GM12878 (cell line): ENCODE measurements around the gene PITPNM1. TPM values are rescaled to one million over a fixed set of nuclear protein-coding genes. Genes with fewer than 3 reads are reported as not detected.

Source experiments
- ATAC-seq: fragments of 200-7000 bp; cut with Tn5 transposase; 3 replicates; pipeline ENCODE4 v1.9.1; 2020; ENCODE audit warnings: mild to moderate bottlenecking, moderate library complexity
- BruUV-seq: library from RNA; stranded (reverse); fragments of 400-500 nt; replicated peaks from 2 replicates; lab custom pipeline; 2021; lab: Mats Ljungman, UMichigan
- CTCF ChIA-PET: fragments of 300-600 bp; sonication (Branson Sonifier 250); formaldehyde crosslinking; extraction: SDS; loops from one replicate; lab custom pipeline; 2021; ENCODE audit warnings: inconsistent platforms; lab: Yijun Ruan, JAX
- POLR2A ChIA-PET: fragments of 350-600 bp; formaldehyde crosslinking; extraction: SDS; loops from one replicate; lab custom pipeline; 2021; ENCODE audit warnings: inconsistent platforms; lab: Charles Lee
- RAD21 ChIA-PET: fragments of 300-600 bp; sonication (Branson Sonifier 250); formaldehyde crosslinking; loops from one replicate; lab custom pipeline; 2023; ENCODE audit warnings: antibody characterized with exemption; ENCODE audit not compliant: unreplicated experiment; lab: Charles Lee
- SMC1A ChIA-PET: fragments of 300-600 bp; sonication (Branson Sonifier 250); formaldehyde crosslinking; loops from one replicate; lab custom pipeline; 2023; ENCODE audit not compliant: unreplicated experiment, uncharacterized antibody; lab: Charles Lee
- DNase-seq: peaks from one replicate; pipeline ENCODE4 v3.0.0-alpha.2; 2011; ENCODE audit warnings: low read depth, low spot score
- FAIRE-seq: peaks from 3 replicates; lab custom pipeline; 2011; peaks lifted over from hg19 to GRCh38; lab: Jason Lieb, UNC
- H2AFZ ChIP-seq: 2 replicates; pipeline ENCODE4 v1.6.0; 2011; ENCODE audit warnings: low read depth, low read length, control low read depth; ENCODE audit not compliant: control insufficient read depth
- H3K27ac ChIP-seq: 2 replicates; pipeline ENCODE4 v1.5.1; 2011; ENCODE audit warnings: control low read depth; ENCODE audit not compliant: control insufficient read depth, insufficient read depth
- H3K27me3 ChIP-seq, 2 experiments: replicated peaks in 1 of 2; 2 replicates each; pipeline versions ENCODE4 v1.6.0 to v1.6.1; 2011; ENCODE audit warnings: low read length in 1 of 2; ENCODE audit not compliant: control insufficient read depth in 2 of 2, insufficient read depth in 2 of 2
- H3K36me3 ChIP-seq, 2 experiments: 2 replicates each; pipeline ENCODE4 v1.5.1; 2011; ENCODE audit warnings: low read length in 1 of 2; ENCODE audit not compliant: control insufficient read depth in 2 of 2, insufficient read depth in 2 of 2
- H3K4me1 ChIP-seq: 2 replicates; pipeline ENCODE4 v1.6.1; 2011; ENCODE audit warnings: mild to moderate bottlenecking, low read length, moderate library complexity, mixed read lengths; ENCODE audit not compliant: control insufficient read depth, insufficient read depth
- H3K4me2 ChIP-seq: 2 replicates; pipeline ENCODE4 v1.6.0; 2011; ENCODE audit warnings: control low read depth; ENCODE audit not compliant: control insufficient read depth, insufficient read depth
- H3K4me3 ChIP-seq: fragments of 200-600 bp; sonication (generic); 2 replicates; pipeline ENCODE4 v1.5.1; 2016
- H3K79me2 ChIP-seq: 2 replicates; pipeline ENCODE4 v1.6.0; 2011; ENCODE audit warnings: low read length; ENCODE audit not compliant: control insufficient read depth, insufficient read depth
- H3K9ac ChIP-seq: 2 replicates; pipeline ENCODE4 v1.8.0; 2011; ENCODE audit warnings: low read length, control low read depth, mixed read lengths; ENCODE audit not compliant: control insufficient read depth, insufficient read depth
- H3K9me3 ChIP-seq: replicated peaks from 3 replicates; pipeline ENCODE4 v1.5.1; 2011; ENCODE audit warnings: mild to moderate bottlenecking, low read length; ENCODE audit not compliant: control insufficient read depth, insufficient read depth
- H4K20me1 ChIP-seq: 2 replicates; pipeline ENCODE4 v1.6.0; 2011; ENCODE audit not compliant: control insufficient read depth, insufficient read depth
- ASH2L ChIP-seq: fragments of 300-600, 200-600 bp; sonication (generic); IDR thresholded peaks from 2 replicates; pipeline ENCODE4 v1.6.1; 2017; ENCODE audit warnings: low read depth, mild to moderate bottlenecking, borderline replicate concordance
- ATF3 ChIP-seq: IDR thresholded peaks from 2 replicates; pipeline ENCODE4 v1.6.1; 2011; ENCODE audit warnings: low read depth, mild to moderate bottlenecking, low read length, moderate library complexity, borderline replicate concordance; ENCODE audit errors: extremely low read depth
- BACH1 ChIP-seq: fragments of 450-650 bp; IDR thresholded peaks from 2 replicates; pipeline ENCODE4 v1.6.1; 2017; ENCODE audit warnings: mild to moderate bottlenecking, borderline replicate concordance
- MTA3 ChIP-seq: IDR thresholded peaks from 2 replicates; pipeline ENCODE4 v1.6.1; 2012; ENCODE audit warnings: low read length, inconsistent platforms, borderline replicate concordance
- MYC ChIP-seq: IDR thresholded peaks from 2 replicates; pipeline ENCODE4 v1.6.1; 2011; ENCODE audit warnings: mild to moderate bottlenecking, low read length, moderate library complexity, inconsistent platforms; ENCODE audit not compliant: insufficient read depth, insufficient replicate concordance, insufficient read length, severe bottlenecking
- POLR2AphosphoS2 ChIP-seq: IDR thresholded peaks from 2 replicates; pipeline ENCODE4 v1.6.1; 2011; ENCODE audit warnings: low read depth, mild to moderate bottlenecking, low read length, improper control_type of control experiment, moderate library complexity
- POLR2AphosphoS5 ChIP-seq: IDR thresholded peaks from 2 replicates; pipeline ENCODE4 v1.6.1; 2011; ENCODE audit warnings: mild to moderate bottlenecking, low read length, inconsistent platforms
- RAD51 ChIP-seq: fragments of 450-650 bp; IDR thresholded peaks from 2 replicates; pipeline ENCODE4 v1.6.1; 2016; ENCODE audit warnings: moderate library complexity, mild to moderate bottlenecking, inconsistent platforms
- SMARCA5 ChIP-seq: fragments of 450-650 bp; IDR thresholded peaks from 2 replicates; pipeline ENCODE4 v1.6.1; 2017; ENCODE audit warnings: mild to moderate bottlenecking
- SREBF1 ChIP-seq: IDR thresholded peaks from 2 replicates; pipeline ENCODE4 v1.6.1; 2012; ENCODE audit warnings: mild to moderate bottlenecking, low read length
- WRNIP1 ChIP-seq: IDR thresholded peaks from 2 replicates; pipeline ENCODE4 v1.6.1; 2011; ENCODE audit warnings: low read depth, low read length, improper control_type of control experiment, borderline replicate concordance
- ZBTB33 ChIP-seq: fragments of 450-650 bp; IDR thresholded peaks from 2 replicates; pipeline ENCODE4 v1.6.1; 2017; ENCODE audit warnings: mild to moderate bottlenecking
- ZNF207 ChIP-seq: fragments of 450-650 bp; IDR thresholded peaks from 2 replicates; pipeline ENCODE4 v1.6.1; 2014; ENCODE audit warnings: antibody characterized with exemption, mild to moderate bottlenecking, borderline replicate concordance
- ZNF24 ChIP-seq: fragments of 450-650 bp; IDR thresholded peaks from 2 replicates; pipeline ENCODE4 v1.6.1; 2017; ENCODE audit warnings: antibody characterized with exemption, mild to moderate bottlenecking
- WGBS: methylation state at CpG from one replicate; pipeline ENCODE4 v1.1.6; 2016; ENCODE audit warnings: low lambda C conversion rate; ENCODE audit not compliant: insufficient replicate concordance, insufficient coverage; ENCODE audit errors: missing lambda C conversion rate; 5-methylcytosine and 5-hydroxymethylcytosine counted together
- in situ Hi-C: fragments of 300-500 bp; cut with MboI; formaldehyde crosslinking; loops from 9 replicates; pipeline ENCODE4 v1.14.3; 2018; ENCODE audit warnings: mixed read lengths
- intact Hi-C: fragments of 100-400 bp; cut with micrococcal nuclease; formaldehyde crosslinking; loops from one replicate; pipeline ENCODE4 v1.14.2; 2022; ENCODE audit not compliant: unreplicated experiment
- polyA plus RNA-seq, 11 experiments: library from polyadenylated mRNA; depleted of rRNA in 4 of 11; unstranded in 6 of 11; stranded (reverse) in 5 of 11; fragments of >200 nt; fragmentation: Nextera tagmentation in 4 of 11; fragmentation: Illumina TruSeq in 1 of 11; extraction: Ambion mirVana in 4 of 11; extraction: Trizol in 1 of 11; gene quantifications; 1 replicate in 1 of 11; 2 replicates in 10 of 11; pipeline versions ENCODE4 v1.2.1 to v1.2.3, GENCODE V29; 2011 to 2016; ENCODE audit warnings: inconsistent platforms in 2 of 11, missing spikeins in 2 of 11, low read depth in 1 of 11
- total RNA-seq, 4 experiments: library from RNA; depleted of rRNA in 3 of 4; stranded (reverse); fragments of >200 nt in 3 of 4; fragmentation: Illumina TruSeq in 1 of 4; extraction: Trizol in 1 of 4; gene quantifications; 2 replicates each; pipeline versions ENCODE4 v1.2.1 to v1.2.3, GENCODE V29; 2013 to 2021

The PITPNM1 gene
- total and polyA plus RNA-seq, 10 of the 15 experiments (the other 5 are each of a cell fraction or from before 2014, with no cell fraction given) = 0.11 to 56.8 (median 16.5) TPM

- RAD21 ChIA-PET = no interaction called here
Observed at GRCh38 chr11:67521924-67522323, 16.8 kb upstream of the PITPNM1 start.

GRCh38 chr11:67520856-67521824 lies 16.0 kb upstream of the PITPNM1 start:
- 64% methylated on average over 16 of the region's 16 CpGs for WGBS
- Histone ChIP-seq H3K4me2 (no peak overlapping the region), H3K9me3 (no peaks in the 10 kb centered on the region), H3K79me2 (no peaks in the 10 kb centered on the region), H4K20me1 (no peaks in the 10 kb centered on the region), H2AFZ (no peak overlapping the region), H3K36me3 (no peaks in the 10 kb centered on the region), H3K4me3 (no peak overlapping the region), H3K27me3 (no peaks in the 10 kb centered on the region; a peak in 1 of 4 replicates), H3K9ac (no peak overlapping the region), H3K27ac (no peak overlapping the region), H3K4me1 (no peaks in the 10 kb centered on the region)
- no peak for DNase-seq
- SMC1A ChIA-PET = no interaction called here
- in situ Hi-C loops (no loop called here), intact Hi-C loops (no loop called here)
- BruUV-seq = no TSS peak
- RAD21 ChIA-PET = no interaction called here
- POLR2A ChIA-PET = no interaction called here
- no peak for FAIRE-seq
- CTCF ChIA-PET = no interaction called here
- TF ChIP-seq MYC (no peak), ATF3 (no peak), RAD51 (no peak), SMARCA5 (no peak), ASH2L (no peak), ZNF207 (no peak), ZNF24 (no peak), SREBF1 (no peak), POLR2AphosphoS2 (no peak), ZBTB33 (no peak), MTA3 (no peak), POLR2AphosphoS5 (no peak), BACH1 (no peak)
- ATAC-seq = no peak

More at GRCh38 chr11:67521924-67522323, 16.8 kb upstream of the PITPNM1 start:
- Histone ChIP-seq H4K20me1 (no peaks in the 10 kb centered on the region), H3K27me3 (no peaks in the 10 kb centered on the region; a peak in 1 of 4 replicates), H3K9ac (no peak overlapping the region), H3K4me3 (no peak overlapping the region), H3K36me3 (no peaks in the 10 kb centered on the region), H3K27ac (no peak overlapping the region), H3K4me2 (no peak overlapping the region), H3K4me1 (no peaks in the 10 kb centered on the region), H2AFZ (no peak overlapping the region), H3K9me3 (no peaks in the 10 kb centered on the region), H3K79me2 (no peaks in the 10 kb centered on the region)
- intact Hi-C loops (no loop called here), in situ Hi-C loops (no loop called here)
- no TSS peak for BruUV-seq
- FAIRE-seq (no peak), ATAC-seq (no peak), DNase-seq (no peak)
- SMC1A ChIA-PET = no interaction called here
- CTCF ChIA-PET = no interaction called here
- TF ChIP-seq WRNIP1 = no peak
- WGBS = 36% methylated on average over 10 of the region's 10 CpGs
- POLR2A ChIA-PET = no interaction called here
